Measurements from ENCODE around the gene CD40.

Gene CD40

DNA sequence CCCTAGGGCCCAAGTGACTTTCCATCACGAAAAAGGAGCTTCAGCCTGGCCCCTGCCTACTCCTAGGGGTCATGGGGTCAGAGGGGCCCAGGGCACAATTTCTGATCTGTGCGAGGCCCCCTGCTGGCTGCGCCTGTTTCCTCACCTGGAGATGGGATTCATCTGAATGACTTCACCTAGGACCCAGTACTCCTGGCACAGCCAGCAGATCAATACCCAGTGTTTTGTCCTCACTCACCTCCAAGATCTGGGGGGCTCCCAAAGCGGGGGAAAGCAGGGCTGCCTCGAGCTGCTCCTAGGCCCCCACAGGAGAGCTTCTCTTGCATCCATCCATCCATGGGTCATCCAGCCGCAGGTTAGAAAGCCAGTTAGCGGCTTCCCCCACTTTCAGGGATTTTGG, 33.8 kb downstream of the CD40 start:
- DNase-seq, result no peak

- DNase-seq, result no peak
Observed at GRCh38 chr20:46152824-46153586, 34.9 kb downstream of the CD40 start.

- no peak for DNase-seq
Observed at GRCh38 chr20:46154305-46154704, 36.2 kb downstream of the CD40 start.

GRCh38 chr20:46154796-46155195, 36.7 kb downstream of the CD40 start:
- no peak for DNase-seq

DNA sequence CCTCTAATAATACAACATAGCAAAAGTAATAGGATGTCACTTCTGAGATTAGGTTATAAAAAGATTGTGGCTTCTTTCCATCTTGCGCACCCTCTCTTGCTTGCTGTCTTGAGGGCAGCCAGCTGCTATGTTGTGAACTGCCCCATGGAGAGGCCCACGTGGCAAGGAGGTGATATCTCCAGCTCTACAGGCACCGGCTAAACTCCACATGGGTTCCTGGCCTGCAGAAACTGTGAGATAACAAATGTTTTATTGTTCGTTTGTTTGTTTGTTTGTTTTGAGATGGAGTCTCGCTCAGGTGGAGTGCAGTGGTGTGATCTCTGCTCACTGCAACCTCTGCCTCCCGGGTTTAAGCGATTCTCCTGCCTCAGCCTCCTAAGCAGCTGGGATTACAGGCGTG, 38.0 kb downstream of the CD40 start:
- DNase-seq, result no peak

GRCh38 chr20:46157076-46157592, 39.0 kb downstream of the CD40 start:
- no peak for DNase-seq

- DNase-seq, result no peak
Observed at GRCh38 chr20:46157625-46158024, 39.5 kb downstream of the CD40 start.

DNA sequence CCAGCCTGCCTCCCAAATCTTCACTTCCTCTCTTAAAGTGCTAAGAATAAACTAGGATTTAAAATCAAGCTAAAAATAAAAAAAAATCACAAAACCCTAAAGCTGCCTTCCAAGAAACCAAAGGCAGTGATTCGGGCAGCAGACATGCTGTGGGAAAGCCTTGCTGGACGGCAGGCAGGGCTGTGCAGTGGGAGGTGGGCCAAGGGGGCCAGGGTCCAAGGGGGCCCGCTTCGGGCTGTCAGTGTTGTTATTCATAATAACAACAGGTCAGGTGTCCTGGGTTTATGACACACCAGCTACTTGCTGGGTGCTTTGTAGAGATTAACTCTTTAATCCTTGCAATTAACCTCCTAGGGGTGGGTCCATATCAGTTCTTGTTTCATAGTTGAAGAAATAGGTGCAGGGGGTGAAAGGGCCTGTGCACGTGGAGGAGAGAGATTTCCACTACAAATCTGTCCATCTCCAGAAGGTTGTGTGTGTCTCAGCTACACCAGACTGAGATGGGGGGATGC, 40.4 kb downstream of the CD40 start:
- no peak for DNase-seq

DNA sequence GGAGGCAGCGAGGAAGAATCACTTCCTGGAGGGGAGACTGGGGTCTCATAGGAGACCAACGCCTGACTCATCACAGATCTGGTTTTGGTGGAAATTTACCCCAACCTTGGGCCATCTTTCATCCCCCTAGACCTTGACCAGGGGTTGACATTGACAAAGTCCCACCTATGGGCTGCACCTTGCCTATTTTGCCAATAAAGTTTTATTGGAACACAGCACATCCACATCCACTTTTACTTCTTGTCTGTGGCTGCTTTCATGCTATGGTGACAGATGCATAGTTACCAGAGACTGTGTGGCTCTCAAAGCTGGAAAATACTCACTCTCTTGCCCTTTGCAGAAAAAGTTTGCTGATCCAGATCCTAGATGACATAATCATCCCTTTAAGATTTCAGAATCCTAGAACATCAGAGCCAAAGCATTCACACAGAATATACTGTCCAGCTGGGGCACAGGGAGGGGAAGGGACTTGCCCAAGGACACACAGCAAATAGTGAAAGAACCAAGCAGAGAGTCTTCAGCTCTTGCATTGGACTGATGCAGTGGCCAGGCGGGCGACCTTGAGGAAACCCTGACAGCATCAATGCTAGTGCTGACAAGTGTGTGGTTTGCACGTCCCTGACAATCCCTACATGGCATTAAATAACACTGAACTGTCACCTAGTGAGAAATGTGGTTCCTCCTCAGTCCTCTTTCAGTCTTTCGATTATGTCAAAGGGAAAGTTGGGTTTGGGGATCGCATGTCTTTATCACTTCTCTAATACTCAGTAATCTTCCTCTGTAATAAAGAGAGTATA, 41.2 kb downstream of the CD40 start:
- DNase-seq, result no peak

DNA sequence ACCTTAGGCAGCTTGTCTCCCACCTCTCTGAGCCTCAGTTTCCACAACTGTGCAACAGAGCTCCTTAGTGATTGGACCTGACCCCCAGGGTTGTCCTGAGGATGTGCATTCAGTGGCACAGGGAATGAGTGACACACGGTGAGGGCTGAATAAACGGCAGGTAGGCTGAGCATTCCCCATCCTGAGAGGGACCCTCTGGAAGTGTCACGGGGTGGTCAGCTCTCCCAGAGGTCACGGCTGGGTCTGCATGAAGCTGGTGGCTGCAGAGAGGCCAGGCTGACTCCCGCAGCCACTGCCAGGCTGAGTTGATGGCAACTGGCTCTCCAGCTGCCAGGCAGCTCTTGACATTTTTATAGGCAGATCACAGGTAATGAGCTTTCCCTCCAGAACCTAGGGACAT, 42.5 kb downstream of the CD40 start:
- DNase-seq, result no peak

DNA sequence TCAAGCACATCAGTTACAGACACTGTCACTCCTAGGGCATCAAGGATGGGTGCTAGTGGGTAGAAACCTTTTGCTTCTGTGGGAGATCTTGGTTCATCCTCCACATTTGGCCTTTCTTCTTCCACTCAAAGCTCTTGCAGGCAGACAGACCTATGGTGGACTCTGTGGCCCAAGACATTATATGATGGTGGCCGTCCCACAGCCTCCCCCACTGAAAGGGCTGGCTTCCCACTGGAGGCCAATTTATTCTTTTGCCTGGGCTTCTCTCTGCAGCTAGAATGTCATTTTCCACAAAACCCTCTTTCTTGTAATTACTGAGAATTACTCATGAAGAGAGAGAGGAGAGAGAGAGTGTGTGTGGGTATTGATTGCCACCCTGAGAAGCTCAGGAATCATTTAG, 43.8 kb downstream of the CD40 start:
- no peak for DNase-seq

- DNase-seq, result no peak
Observed at GRCh38 chr20:46164254-46164653, 46.1 kb downstream of the CD40 start.

GRCh38 chr20:46167080-46167479, 49.0 kb downstream of the CD40 start:
- no peak for DNase-seq

GRCh38 chr20:46168438-46168837, 50.3 kb downstream of the CD40 start:
- DNase-seq, result no peak

- DNase-seq, result no peak
Observed at GRCh38 chr20:46169245-46170171, 51.4 kb downstream of the CD40 start.

DNA sequence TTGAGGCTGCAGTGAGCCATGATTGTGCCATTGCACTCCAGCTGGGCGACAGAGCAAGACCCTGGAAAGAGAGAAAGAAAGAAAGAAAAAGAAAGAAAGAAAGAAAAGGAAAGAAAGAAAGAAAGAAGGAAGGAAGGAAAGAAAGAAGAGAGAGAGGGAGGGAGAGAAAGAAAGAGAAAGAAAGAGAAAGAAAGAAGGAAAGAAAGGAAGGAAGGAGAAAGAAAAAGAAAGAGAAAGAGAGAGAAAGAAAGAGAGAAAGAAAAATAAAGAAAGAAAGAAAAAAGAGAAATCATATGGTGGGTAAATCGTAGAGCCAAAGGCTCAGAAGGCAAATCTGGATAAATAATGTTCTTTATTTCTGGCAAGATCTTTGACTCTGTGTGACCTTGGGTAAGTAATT, 53.4 kb downstream of the CD40 start:
- no peak for DNase-seq

GRCh38 chr20:46171909-46172308, 53.8 kb downstream of the CD40 start:
- DNase-seq, result no peak

GRCh38 chr20:46172455-46172854, 54.3 kb downstream of the CD40 start:
- no peak for DNase-seq

DNA sequence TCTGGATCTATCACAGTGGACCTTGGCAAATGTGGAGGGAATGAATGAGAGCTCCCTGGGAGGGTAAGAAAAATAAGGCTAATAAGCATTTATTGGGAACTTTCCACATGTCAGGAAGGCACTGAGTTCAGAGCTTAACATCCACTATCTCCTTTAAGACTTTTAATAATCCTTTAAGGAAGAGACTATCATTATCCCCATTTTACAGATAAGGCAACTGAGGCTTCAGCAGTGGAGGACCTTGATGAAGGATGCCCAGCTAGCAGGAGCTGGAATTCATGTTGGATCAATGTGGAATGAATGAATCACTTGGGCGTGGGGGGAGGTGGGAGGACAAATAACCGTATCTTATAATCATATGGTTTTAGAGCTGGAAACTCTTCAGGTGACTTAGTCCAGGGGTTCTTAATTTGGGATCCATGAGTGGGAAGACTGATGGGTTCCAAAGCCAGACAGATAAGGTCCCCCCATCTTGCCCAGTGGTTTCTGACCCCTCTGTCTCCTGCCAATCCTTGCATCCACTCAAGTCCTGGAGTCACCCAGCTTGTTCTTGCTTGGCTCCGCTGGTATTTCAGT, 54.9 kb downstream of the CD40 start:
- DNase-seq, result no peak

- DNase-seq, result no peak
Observed at GRCh38 chr20:46173652-46174468, 55.7 kb downstream of the CD40 start.

DNA sequence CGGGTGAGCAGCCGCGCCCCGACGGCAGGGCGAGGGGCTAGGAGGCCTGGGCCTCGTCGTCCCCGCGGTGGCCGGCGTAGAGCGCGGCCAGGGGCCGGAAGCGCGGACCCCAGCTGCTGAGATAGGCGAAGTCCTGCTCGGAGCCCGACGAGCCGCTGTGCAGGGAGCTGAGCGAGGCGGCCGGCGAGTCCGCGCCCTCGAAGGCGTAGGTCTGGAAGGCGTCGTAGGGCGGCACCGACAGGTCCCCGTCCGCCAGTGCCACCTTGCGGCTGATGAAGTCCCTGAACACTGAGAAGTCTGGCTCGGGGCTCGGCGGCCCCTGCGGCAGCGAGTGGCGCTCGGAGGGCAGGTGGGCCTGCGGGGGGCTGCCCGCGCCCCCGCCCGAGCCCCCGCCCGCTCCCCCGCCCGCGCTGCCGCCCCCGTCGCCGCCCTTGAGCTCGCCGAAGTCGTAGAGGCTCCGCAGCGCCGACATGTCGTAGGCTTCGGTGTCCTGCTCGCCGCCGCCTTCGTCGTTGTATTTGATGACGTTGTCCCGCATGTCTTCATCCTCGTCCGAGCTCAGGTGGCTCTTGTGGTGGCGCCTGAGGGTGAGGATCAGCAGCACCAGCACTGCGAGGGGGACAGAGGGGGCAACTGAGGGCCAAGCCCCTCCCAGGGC, 56.5 kb downstream of the CD40 start:
- no peak for DNase-seq
